ENCODE results near the gene STIM1. TPM values are rescaled to one million over a fixed set of nuclear protein-coding genes. Genes with fewer than 3 reads are reported as not detected.
A peak's percentile ranks its signal among the peaks of the same experiment; 100 is the strongest.

STIM1 gene
- total RNA-seq, 1 donor from 2014 or later: 60.8 TPM

DNA sequence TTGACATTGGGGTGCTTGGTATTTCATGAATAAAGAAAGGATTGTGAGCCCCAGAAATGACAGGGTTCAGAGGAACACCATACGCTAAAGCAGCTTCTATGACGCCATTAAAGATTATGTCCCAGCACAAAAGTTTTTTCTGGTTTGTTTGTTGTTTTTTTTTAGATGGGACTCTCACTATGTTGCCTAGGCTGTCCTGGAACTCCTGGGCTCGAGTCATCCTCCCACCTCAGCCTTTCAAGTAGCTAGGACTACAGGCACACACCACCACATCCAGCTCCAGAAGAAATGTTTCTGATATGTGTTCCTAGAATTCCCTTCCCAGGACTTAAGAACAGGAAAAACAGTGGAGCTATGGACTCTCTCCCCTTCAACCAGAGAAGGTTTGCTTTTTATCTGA, 12.1 kb upstream of the STIM1 start:
- DNase-seq (ENCODE audit: low read depth) (no peak), FAIRE-seq (no peak)
- Histone ChIP-seq H3K27me3 (ENCODE audit: control insufficient read depth, insufficient read depth, low read length) (no peaks in the 10 kb centered on the region), H3K36me3 (ENCODE audit: control insufficient read depth, insufficient read depth, low read length) (no peaks in the 10 kb centered on the region), H3K4me3 (ENCODE audit: low read depth, low read length) (no peak overlapping the region)
- no peak for TF ChIP-seq CTCF (IDR thresholded peaks at IDR 0.05; ENCODE audit: insufficient read depth, low read length, severe bottlenecking)

- FAIRE-seq (no peak), DNase-seq (ENCODE audit: low read depth) (no peak)
- TF ChIP-seq CTCF (IDR thresholded peaks at IDR 0.05; ENCODE audit: insufficient read depth, low read length, severe bottlenecking): no peak
- no peaks in the 10 kb centered on the region for H3K27me3 ChIP-seq (ENCODE audit: control insufficient read depth, insufficient read depth, low read length)
- no peak overlapping the region for H3K4me3 ChIP-seq (ENCODE audit: low read depth, low read length)
- no peaks in the 10 kb centered on the region for H3K36me3 ChIP-seq (ENCODE audit: control insufficient read depth, insufficient read depth, low read length)
These were observed 10.2 kb upstream of the STIM1 start for GRCh38 chr11:3845246-3845645.

- DNase-seq (ENCODE audit: low read depth): no peak
These were observed 9.8 kb upstream of the STIM1 start for GRCh38 chr11:3845670-3846069.

DNA sequence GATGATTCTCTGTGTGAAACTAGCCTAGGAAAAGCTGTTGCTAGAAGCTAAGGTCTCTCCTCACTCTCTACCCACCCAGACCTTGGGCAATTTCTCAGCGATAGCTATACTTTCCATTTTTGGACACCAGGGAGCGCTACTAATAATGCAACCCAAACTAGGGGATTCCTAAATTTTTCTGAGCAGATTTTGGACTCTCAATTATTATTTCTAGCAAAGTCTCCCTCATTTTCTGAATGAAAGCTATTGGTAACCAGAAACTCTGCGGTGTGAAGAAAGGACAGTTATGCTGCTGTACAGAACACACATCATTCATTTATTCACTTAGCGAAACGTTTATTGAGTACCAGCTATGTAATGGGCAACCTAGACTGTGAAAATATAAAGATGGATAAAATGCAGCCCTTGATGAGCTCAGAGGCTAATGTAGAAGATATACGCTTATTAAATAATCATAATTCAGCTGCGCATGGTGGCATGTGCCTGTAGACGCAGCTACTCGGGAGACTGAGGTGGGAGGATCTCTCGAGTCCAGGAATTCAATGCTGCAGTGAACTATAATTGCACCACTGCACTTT, 6.1 kb upstream of the STIM1 start:
- DNase-seq (ENCODE audit: low read depth) (peak; percentile 35), FAIRE-seq (no peak)
- no peaks in the 10 kb centered on the region for H3K27me3 ChIP-seq (ENCODE audit: control insufficient read depth, insufficient read depth, low read length)
- H3K36me3 ChIP-seq (ENCODE audit: control insufficient read depth, insufficient read depth, low read length): no peaks in the 10 kb centered on the region
- H3K4me3 ChIP-seq (ENCODE audit: low read depth, low read length): no peak overlapping the region
- peak; percentile 55 for TF ChIP-seq CTCF (IDR thresholded peaks at IDR 0.05; ENCODE audit: insufficient read depth, low read length, severe bottlenecking)

More at GRCh38 chr11:3845670-3846069, 9.8 kb upstream of the STIM1 start:
- H3K27me3 ChIP-seq (ENCODE audit: control insufficient read depth, insufficient read depth, low read length): no peaks in the 10 kb centered on the region
- no peak for FAIRE-seq
- no peak for TF ChIP-seq CTCF (IDR thresholded peaks at IDR 0.05; ENCODE audit: insufficient read depth, low read length, severe bottlenecking)
- no peak overlapping the region for H3K4me3 ChIP-seq (ENCODE audit: low read depth, low read length)
- H3K36me3 ChIP-seq (ENCODE audit: control insufficient read depth, insufficient read depth, low read length): no peaks in the 10 kb centered on the region

GRCh38 chr11:3853545-3853842, 2.0 kb upstream of the STIM1 start:
- no peaks in the 10 kb centered on the region for H3K27me3 ChIP-seq (ENCODE audit: control insufficient read depth, insufficient read depth, low read length)
- no peaks in the 10 kb centered on the region for H3K36me3 ChIP-seq (ENCODE audit: control insufficient read depth, insufficient read depth, low read length)
- no peak for TF ChIP-seq CTCF (IDR thresholded peaks at IDR 0.05; ENCODE audit: insufficient read depth, low read length, severe bottlenecking)
- FAIRE-seq (no peak), DNase-seq (ENCODE audit: low read depth) (no peak)
- no peak overlapping the region for H3K4me3 ChIP-seq (ENCODE audit: low read depth, low read length)

Measured in bronchial epithelial cell (primary cell).